Measurements from ENCODE around the gene ZNF687.
"Not testable (repeated sequence)": the region's sequence is repeated elsewhere in the genome, so short reads cannot be mapped to it uniquely, and the experiment has no call there.

Gene ZNF687, protein sequence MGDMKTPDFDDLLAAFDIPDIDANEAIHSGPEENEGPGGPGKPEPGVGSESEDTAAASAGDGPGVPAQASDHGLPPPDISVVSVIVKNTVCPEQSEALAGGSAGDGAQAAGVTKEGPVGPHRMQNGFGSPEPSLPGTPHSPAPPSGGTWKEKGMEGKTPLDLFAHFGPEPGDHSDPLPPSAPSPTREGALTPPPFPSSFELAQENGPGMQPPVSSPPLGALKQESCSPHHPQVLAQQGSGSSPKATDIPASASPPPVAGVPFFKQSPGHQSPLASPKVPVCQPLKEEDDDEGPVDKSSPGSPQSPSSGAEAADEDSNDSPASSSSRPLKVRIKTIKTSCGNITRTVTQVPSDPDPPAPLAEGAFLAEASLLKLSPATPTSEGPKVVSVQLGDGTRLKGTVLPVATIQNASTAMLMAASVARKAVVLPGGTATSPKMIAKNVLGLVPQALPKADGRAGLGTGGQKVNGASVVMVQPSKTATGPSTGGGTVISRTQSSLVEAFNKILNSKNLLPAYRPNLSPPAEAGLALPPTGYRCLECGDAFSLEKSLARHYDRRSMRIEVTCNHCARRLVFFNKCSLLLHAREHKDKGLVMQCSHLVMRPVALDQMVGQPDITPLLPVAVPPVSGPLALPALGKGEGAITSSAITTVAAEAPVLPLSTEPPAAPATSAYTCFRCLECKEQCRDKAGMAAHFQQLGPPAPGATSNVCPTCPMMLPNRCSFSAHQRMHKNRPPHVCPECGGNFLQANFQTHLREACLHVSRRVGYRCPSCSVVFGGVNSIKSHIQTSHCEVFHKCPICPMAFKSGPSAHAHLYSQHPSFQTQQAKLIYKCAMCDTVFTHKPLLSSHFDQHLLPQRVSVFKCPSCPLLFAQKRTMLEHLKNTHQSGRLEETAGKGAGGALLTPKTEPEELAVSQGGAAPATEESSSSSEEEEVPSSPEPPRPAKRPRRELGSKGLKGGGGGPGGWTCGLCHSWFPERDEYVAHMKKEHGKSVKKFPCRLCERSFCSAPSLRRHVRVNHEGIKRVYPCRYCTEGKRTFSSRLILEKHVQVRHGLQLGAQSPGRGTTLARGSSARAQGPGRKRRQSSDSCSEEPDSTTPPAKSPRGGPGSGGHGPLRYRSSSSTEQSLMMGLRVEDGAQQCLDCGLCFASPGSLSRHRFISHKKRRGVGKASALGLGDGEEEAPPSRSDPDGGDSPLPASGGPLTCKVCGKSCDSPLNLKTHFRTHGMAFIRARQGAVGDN

DNA sequence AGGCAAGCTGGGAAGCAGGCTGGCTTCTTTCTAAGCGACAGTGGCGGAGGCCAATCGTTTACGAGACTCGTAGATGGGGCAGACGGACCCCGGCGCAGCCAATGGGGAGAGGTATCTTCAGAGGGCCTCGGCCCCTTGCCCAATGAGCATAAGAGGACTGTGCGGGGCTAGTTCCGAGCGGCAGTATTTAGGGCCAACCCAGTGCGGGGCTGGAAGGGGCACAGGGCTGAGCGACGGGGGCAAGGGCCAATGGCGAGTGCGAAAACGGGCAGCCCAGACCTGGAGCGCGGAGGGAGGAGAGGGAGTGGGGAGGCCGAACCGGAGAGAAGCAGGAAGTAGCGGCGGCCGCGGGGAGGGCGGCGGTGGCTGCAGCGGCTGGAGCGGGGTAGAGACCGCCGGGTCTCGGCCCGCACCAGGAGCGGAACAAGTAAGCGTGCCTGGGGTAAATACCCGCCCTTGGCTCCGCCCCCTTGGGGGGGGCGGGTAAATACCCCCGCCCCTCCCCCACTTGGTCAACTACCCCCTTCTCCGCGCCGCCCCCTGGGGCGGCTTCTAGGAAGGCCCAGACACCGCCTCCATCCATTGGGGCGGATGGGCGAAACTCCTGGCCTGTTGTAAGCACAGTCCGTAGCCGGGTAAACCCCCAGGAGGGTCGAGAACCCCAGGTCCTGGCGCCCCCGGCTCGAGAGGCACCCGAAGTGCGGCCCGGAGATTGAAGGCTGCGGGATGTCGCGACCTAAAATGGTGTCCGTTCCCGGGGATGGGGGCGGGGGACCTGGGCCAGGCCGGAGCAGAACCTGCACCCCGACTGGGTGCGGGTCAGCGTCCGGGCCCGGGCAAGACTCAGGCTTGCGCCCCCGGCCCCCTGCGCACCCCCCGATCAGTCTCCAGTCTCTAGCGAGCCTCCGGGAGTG lies at the start of gene ZNF687:
Gene ZNF687 (plus strand): TSS at position 331 of the 914 bp plus-strand sequence. CDS start 3,993 bp downstream, outside the sequence.
- peak; percentile 96 for DNase-seq (ENCODE audit: low read depth in 2 of 2)

DNA sequence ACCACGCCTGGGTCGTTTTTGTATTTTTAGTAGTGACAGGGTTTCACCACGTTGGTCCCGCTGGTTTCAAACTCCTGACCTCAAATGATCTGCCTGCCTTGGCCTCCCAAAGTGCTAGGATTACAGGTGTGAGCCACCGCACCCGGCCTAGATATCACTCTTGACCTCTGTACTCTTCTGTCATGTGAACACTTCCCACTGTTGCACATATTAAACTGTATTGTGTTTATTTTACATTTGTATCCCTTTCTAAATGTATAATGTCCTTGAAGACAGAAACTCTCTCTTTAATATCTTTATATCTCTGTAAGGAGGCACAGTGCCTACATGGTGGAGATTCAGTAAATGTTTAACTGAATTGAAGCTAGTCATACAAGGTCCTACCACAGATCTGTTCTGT lies 46.9 kb upstream of the ZNF687 start:
- DNase-seq (ENCODE audit: low read depth in 2 of 2) = no peak

DNA sequence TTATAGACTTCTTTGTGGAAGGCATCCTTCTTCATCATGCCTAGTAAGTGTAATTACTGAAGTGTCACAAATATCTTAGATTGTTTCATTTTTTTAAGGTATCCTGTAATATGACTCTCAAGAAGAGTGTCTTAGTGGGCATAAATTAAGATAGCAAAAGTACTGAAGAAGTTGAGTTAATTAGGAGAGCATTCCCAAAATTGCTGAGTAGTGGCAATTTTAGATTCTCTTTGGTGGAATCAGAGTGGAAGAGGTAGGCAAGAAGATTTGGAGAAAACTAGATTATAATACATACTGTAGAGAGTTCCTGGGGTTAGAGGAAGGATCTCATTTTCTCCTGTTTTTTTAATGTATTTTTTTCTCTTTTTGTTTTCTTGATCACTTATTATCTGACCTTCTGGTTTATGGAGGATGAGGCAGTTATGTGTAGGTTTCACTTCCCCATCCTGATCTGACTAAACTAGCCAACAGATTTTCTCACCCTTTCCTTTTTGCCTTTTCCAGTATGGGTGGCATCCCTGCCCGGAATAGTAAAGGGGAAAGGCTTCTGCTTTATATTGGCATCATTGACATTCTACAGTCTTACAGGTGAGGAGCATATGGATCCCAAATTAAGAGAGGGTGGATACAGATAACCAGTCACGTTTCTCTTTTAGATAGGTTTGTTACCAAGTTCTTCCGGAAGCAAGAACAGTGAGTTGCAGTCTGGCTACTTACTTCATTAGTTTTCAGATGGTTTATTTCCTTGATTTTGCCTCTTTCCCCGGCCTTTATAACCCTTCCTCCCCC lies 44.2 kb upstream of the ZNF687 start:
- DNase-seq (ENCODE audit: low read depth in 2 of 2) = no peak

DNA sequence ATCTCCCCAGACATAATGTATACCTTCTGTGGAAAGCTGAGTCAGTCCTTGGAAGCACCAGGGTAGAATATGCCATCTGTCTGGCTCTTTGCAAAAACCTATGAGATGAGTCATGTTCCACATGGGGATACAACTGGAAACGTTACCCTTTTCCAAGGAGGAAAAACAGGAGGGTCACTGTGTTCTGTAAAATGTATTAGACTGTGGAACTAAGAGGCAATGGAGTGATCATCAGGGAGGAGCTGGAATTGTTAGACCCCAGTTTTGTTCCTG lies 43.7 kb upstream of the ZNF687 start:
- no peak for DNase-seq (ENCODE audit: low read depth in 2 of 2)

DNA sequence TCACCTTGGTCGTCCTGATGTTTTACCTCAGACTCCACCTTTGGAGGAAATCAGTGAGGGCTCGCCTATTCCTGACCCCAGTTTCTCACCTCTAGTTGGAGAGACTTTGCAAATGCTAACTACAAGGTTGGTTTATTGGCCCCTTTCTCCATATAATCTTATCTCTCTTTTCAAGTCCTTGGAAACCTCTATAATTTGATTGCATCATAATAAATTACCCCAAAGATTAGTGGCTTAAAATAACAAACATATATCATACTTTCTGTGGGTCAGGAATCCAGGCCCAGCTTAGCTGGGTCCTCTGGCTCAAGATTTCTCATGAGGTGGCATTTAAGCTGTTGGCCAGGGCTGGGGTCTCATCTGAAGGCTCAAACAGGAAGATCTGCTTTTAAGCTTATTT lies 39.7 kb upstream of the ZNF687 start:
- no peak for DNase-seq (ENCODE audit: low read depth in 2 of 2)

DNA sequence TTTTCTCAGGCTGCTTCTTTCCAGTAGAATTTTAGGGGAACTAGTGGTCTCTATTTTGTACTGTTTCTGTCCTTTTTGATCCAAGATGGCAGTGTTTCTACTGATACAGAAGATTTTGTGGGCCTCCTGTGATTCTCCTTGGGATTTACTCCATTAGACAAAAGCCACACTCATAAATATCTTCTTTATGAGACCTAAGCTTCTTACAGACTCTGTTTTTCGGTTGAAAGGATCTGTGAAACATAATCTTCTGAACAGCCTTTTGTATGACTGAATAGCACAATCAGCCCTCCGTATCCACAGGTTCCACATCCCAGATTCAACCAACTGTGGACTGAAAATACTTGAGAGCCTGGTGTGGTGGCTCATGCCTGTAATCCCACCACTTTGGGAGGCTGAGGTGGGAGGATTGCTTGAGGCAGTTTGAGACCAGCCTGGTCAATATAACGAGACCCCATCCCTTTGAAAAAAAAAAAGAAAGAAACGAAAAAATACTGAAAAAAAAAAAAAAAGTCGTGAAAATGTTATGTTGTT lies 38.3 kb upstream of the ZNF687 start:
- no peak for DNase-seq (ENCODE audit: low read depth in 2 of 2)

DNA sequence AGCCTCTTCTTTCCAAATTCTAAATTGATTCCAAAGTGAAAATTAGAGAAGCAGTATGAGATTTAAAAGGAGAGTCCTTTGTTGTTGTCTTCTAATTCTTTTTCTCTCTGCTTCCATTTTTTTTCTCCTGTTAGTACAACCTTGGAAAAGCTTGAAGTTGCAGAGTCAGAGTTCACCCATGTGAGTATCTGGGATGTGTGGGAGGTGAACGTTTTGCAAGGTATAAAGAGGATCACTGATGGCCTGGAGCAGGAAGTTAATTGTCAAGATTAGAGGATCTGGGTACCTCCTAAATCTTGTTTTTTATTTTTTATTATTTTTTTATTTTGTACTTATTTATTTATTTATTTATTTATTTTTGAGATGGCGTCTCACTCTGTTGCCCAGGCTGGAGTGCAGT lies 35.3 kb upstream of the ZNF687 start:
- DNase-seq (ENCODE audit: low read depth in 2 of 2) = no peak

DNA sequence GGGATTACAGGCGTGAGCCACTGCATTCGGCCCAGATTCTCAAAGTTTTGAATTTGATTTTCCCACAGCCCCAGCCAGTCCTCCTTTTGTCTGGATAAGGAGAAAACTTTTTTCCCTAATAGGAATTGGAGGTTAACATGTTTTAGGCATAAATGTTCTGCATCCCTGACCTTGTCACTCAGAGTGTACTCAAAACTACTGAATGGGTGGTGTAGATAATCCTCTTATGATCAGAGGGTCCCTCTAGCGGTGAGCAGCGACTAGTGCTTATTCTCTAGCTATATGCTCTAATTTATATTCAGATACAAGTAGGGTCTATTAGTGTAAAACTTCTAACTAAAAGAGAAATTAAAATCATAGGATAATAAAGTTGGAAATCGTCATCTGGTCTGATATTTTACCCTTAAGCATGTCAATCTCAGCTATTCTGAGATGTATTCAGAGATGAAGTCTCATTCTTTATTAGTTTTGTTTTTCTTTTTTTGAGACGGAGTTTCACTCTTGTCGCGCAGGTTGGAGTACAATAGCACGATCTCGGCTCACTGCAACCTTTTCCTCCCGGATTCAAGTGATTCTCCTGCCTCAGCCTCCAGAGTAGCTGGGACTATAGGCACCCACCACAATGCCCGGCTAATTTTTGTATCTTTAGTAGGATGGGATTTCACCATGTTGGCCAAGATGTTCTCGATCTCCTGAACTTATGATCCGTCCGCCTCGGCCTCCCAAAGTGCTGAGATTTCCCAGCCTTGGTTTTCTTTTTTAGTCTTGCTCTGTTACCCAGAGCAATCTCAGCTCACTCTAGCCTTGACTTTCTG lies 30.2 kb upstream of the ZNF687 start:
- DNase-seq (ENCODE audit: low read depth in 2 of 2) = peak; percentile 19 to 43

DNA sequence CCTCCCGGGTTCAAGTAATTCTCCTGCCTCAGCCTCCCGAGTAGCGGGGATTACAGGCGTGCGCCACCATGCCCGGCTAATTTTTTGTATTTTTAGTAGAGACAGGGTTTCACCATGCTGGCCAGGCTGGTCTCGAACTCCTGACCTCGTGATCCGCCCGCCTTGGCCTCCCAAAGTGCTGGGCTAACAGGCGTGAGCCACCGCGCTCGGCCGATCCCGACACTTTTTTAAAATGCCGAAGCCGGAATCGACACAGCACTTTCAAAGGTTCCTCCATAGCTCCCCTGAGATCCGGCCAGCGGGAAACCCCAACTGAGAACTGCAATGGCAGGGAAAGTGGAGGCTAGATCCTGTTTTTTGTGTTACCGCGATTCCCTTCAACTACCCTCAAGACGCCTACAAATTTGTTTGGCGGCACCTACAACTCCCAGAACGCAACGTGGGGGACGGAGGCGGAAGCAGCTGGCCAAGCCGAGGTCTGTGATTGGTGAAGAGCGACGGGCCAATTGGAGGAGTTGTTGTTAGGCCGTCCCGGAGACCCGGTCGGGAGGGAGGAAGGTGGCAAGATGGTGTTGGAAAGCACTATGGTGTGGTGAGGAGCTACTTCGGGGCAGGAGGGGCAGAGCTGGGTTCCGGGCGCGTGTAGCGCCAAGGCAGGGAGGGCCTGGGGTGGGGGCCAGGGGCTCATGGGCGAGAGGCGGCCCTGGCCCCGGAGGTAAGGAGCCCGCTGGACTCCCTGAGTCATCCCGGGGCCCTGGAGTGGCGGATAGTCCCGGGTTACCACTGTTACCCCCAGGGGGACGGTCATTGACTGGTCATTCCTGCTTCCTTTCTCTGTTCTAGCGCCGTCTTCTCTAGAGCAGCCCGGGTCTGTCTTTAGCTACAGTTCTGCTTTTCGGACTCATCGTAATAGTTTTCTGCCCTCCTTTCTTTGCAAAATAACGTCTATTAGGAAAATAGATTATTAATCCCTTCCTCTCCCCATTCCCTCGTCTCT lies 27.6 kb upstream of the ZNF687 start, which contains the start of gene PSMD4:
Gene PSMD4 (plus strand): TSS at position 518 of the 997 bp plus-strand sequence. CDS start 49 bp downstream, at position 567.
- DNase-seq (ENCODE audit: low read depth in 2 of 2) = peak; percentile 80 to 89

DNA sequence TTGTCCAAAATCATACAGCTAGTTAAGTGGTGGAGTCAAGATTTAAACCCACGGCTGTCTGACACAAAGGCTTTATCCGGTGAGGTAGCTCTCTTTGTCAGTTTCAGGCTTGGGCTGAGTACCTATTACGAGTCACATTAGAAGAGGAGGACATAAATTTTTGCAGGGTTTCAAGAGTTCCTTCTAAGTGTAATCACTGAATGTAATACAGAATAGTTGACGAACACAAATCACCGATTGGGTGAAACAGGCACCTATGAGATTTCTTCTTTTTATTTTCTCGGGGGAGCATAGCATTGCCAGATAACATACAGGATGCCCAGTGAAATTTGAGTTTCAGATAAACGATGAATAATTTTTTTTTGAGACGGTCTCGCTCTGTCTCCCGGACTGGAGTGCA lies 26.7 kb upstream of the ZNF687 start:
- DNase-seq (ENCODE audit: low read depth in 2 of 2) = no peak

DNA sequence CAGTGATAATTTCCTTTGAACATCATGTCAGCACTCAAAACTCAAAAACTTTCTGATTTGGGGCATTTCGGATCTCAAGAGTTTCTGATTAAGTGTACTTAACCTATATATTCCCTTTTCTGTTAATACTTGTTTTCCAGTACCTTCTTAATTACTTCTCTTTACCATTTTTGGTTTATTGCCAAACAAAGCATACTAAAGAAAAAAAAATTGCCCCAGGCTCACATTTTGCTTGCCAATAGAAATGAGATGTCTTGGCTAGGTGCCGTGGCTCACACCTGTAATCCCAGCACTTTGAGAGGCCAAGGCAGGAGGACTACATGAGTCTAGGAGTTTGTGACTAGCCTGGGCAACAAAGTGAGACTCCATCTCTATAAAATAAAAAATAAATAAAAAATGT lies 22.7 kb upstream of the ZNF687 start:
- DNase-seq (ENCODE audit: low read depth in 2 of 2) = no peak

DNA sequence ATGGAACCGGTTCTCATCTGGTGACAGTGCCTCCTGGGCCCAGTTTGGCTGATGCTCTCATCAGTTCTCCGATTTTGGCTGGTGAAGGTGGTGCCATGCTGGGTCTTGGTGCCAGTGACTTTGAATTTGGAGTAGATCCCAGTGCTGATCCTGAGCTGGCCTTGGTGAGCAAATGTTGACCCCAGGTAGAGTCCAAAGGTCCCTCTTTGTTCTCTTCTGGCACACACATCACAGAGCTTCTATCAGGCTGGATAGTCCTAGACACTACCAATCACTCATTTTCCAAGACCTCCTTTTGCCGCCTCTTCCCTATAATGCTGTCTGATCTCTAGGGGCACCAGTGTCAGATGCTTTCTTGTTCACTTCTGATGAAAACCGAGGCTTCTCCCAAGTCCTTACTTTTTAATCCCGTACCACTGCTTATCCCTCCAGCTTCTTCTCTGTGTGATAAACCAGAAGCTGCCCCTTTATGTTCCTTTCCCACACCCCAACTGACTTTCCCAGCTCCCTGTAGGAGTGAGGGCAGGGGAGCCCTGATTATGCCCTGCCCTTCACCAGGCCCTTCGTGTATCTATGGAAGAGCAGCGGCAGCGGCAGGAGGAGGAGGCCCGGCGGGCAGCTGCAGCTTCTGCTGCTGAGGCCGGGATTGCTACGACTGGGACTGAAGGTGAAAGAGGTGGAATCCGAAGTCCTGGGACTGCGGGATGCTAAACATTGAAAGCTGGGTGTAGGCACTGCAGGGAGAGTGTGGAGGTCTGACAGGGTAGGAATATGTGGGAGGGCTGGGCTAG lies 16.5 kb upstream of the ZNF687 start:
- no peak for DNase-seq (ENCODE audit: low read depth in 2 of 2)

DNA sequence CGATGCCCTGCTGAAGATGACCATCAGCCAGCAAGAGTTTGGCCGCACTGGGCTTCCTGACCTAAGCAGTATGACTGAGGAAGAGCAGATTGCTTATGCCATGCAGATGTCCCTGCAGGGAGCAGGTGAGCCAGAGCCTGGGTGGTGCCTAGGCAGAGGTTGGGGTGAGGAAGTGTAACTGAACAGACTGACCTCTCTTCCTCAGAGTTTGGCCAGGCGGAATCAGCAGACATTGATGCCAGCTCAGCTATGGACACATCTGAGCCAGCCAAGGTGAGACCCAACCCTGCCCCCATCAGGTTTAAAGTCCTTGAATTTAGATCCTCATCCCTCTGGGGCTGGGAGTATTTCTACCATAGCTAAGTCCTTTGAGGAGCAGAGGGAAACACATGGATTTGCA lies 15.8 kb upstream of the ZNF687 start:
- no peak for DNase-seq (ENCODE audit: low read depth in 2 of 2)

DNA sequence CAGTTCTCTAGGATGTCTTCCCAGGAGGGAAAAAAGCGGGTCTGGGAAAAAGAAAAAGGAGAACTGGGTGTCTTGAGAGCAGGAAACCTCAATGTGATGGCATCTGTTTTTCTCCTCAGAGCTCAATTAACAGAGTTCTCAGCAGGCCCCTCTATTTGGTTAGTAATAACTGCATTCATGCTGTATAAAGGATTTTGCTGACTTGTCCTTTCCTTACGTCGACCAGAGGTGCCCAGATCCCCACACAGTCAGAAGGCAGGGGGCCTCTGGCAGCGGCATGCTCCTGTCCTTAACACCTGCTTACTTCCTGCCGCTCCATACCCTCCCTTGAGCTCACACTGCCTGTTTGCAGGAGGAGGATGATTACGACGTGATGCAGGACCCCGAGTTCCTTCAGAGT lies 15.3 kb upstream of the ZNF687 start:
- no peak for DNase-seq (ENCODE audit: low read depth in 2 of 2)

DNA sequence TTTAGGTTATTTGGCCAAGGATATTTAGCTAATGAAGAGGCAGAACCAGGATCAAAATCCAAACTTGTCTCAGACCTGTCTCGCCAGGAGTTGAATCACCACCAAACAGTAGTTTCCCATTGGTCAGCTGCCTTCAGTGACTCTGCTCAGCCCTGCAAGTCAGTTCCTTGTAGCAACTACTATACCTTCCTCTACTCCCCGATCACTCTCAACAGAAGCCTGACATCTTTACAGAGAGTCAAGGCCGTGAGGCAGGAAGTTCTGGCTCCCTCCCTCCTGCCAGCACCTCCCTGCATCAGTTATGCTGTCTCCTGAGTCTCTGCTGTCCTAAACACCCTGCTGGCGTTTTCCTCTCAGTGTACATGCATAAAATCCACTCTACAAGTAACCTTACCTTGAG lies 14.3 kb upstream of the ZNF687 start:
- no peak for DNase-seq (ENCODE audit: low read depth in 2 of 2)

DNA sequence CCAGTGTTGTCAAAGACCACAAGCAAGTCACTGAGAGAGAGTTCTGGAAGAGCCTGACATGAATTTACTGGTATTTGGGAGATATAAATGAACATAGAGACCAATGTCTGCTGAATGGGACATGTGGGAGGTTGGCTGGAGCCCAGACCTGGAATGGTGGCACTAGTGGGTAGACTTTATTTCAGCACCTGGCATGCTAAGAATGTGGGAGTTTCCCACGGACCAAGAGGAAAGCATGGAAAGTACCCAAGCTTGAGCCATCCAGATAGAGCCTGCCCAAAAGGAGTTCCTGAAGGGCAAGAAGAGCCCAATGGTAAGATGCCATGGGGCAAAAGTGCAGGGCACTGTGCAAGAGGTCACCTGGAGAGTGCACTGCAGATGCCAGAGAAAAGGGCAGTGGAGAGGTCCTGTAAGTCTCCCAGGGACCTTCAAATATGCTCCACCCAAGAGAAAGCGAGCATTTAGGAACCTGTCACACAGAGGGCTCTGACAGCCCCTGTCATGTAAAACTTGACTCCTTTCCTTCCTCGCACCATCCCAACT lies 8.1 kb upstream of the ZNF687 start:
- DNase-seq (ENCODE audit: low read depth in 2 of 2) = no peak

DNA sequence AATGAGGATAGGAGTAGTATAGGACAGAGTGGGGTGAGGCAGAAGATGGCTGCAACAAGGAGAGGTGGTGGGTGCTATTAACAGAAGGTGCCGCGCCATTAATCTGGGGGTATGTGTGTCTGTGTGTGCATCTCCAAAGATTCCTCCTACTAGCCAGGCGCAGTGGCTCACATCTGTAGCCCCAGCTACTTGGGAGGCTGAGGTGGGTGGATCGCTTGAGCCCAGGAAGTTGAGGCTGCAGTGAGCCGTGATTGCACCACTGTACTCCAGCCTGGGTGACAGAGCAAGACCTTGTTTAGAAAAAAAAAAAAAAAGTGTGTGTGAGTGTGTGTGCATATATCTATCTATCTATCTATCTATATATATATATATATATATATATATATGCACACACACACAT lies 6.8 kb upstream of the ZNF687 start:
- DNase-seq (ENCODE audit: low read depth in 2 of 2) = not testable (repeated sequence)
